Measurements from ENCODE around the gene UQCRQ.

The UQCRQ gene

GRCh38 chr5:132916086-132916485, 49.6 kb downstream of the UQCRQ start:
- no peak for DNase-seq
